Stimulated activated CD4-positive, alpha-beta T cell treated with anti-CD3 and anti-CD28 coated beads, Interleukin-12 subunit alpha, Interleukin-12 subunit beta, amount 100 ng/mL, for 4 hours (primary cell): Measurements from ENCODE around the gene B3GALT5.

Source experiments
- DNase-seq: peaks from one replicate; pipeline ENCODE4 v3.0.0-alpha.2; 2020

B3GALT5 gene

DNA sequence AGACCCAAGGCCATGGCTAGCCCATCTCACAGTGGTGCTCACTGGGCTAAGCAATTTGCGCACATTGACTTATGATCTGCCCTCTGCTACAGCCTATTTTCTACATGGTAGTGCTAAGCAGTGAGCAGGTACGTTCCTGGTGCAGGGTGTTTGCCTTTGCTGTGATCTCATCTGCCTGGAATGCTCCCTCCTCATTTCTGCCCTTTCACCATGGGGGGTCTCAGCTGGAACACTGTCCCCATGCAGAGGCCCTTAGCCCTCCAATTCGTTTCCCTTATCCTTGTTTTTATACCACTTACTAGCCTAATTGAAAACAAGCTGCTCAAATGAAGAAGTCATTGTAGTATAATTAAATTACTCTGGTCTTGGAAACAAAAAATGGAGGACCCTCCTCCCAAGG lies 2.0 kb upstream of the B3GALT5 start:
- DNase-seq, result no peak

DNA sequence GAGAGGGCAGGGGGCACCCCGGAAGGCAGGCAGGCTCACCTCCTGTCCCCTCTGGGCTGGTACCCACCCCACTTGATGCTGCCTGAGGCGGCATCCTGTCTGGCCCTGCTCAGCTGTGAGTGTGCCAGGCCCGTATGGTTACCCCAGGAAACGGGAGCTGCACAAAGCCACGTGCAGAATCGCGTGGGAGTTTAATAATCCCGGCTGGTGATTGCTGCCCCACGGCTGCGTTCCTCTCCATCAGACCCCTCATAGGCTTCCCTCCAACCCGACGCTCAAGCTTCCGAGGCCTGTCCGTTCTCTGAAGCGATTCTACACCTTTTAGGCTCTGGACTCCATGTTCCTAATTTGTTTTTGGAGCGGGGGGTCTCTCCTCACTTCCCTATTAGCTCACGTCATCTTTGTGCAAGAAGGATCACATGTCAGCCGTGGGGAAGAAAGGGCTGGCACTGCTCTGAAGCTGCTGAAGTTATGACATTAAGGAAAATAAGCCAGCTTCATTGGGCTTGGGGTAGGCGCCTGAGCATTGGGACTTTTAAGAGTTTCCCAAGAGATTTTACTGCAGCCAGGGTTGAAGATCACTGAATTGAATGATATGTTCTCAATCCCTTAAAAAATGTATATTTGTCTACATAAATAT lies 1.1 kb upstream of the B3GALT5 start:
- DNase-seq, result no peak

DNA sequence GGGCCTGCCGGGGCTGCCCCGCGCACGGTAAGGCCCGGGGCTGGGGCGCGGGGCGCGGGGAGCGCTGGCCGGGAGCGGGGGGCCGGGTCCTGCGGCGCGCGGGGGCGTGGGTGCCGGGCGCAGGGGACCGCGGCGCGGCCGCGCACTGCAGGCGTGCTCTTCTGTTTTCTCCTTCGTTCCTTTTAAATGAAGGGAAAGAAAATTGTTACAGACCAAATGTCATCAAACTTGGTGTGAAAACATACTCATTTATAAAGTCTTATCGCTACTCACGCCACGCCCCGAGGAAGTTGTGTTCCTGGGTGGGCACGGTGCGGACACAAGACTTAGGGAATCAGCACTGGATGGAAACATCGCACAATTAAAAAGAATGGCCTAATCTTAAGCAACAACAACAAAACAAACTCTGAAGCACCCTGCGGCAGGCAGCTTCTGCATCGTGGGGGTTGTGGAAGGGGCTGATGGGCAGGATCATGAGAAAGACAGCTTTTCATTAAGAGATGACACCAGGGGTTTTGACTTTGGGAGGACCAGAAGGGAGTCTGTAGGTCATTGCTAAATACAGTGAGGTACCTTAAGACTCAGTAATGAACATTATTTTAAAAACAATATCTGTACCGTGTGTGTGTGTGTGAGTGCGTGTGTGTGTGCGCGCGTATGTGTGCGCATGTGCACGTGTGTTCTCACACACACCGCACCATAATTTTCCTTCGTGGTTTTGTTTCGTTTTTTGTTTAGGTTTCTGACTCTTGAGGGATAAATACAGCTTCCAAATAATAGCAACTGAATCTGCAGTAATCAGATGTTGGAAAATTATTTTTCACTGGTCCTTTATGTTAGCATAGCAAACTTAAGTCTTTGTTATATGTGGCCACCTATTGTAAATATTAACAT lies 548 bp downstream of the B3GALT5 start:
- DNase-seq, result no peak

DNA sequence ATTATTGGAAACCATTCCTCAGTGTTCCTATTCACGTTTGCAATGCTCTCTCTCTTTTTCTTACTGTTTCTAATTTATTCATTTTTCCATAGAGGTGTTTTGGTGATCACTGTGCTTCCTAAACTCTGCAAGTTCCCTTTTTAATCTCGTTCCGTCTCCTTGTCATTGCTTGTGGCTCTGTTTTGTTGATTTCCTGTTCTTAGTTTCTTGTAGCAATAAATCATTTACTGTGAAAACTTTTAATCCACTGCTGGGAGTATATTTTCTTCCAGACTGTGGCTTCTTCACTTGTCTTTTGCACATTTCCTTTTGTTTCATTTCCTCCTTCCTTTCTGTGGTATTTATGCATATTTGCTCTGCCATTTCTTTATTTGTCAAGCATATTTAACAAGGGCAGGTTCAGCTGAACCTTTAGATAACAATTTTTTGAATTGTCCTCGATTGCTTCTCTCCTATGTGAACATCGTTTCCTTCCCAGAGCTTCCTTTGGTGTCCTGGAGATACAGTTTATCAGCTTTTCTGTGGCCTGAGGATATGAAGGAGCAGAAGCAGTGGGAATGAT lies 3.6 kb downstream of the B3GALT5 start:
- DNase-seq, result no peak

DNA sequence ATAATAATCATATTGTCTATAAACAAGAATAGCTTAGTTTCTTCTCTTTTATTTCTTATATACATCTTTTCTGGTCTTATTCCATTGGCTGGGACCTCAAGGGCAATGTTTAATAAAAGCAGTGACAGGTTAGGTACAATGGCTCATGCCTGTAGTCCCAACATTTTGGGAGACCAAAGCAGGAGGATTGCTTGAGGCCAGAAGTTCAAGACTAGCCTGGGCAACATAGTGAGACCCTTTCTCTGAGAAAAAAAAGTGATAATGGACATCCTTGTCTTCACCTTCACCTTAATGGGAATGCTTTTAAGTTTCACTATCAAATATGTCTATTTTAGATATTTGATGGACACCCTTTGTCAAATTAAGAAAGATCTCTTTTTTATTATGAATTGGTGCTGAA lies 8.1 kb downstream of the B3GALT5 start:
- no peak for DNase-seq

DNA sequence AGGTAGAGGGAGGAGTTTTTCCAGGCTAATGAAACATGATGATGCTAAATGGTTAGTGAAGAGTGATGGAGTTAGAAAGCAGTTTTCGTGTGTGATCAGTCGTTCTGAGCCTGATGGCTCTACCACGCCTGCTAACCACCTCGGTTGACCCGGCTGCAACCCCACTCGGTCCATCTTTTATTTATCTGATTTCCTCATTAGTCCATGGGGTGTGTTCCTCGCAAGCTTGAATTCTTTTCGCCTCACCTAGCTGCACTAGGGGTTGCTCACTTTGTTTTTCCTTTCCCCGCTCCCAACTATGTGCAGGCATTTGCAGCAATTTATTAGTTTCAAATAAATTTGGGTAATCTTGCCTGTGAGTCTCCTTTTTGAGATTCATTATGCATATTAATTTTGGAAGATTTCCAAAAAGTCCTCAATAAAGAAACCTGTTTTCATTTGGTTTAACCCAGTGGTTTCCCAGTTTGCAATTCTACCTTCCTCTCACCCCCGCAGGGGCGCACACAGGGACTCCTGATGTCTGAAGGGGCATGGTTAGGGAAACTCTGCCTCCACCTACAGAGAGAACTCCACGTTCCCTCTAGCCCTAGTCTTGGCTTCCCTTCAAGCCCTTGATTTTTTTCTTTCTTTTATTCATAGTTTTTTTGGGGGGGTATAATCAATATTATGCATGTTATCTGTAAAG lies 12.6 kb downstream of the B3GALT5 start:
- no peak for DNase-seq

DNA sequence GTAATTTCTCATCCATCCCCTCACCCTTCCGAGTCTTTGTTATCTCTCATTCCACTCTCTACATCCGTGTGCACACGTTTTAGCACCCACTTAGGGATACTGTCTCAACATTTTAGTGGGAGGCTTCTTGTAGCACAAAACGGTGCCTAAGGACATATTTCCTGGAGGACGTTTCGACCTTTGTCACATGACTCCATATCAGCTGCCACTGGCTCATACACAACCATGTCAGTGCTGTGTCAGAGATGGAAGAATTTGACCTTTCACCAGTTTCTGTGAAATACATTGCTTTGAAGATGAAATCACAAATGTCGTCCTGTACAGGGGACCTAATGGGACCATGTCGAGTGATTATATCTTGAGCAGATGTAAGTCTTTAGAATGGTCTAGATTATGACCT lies 15.6 kb downstream of the B3GALT5 start:
- no peak for DNase-seq

DNA sequence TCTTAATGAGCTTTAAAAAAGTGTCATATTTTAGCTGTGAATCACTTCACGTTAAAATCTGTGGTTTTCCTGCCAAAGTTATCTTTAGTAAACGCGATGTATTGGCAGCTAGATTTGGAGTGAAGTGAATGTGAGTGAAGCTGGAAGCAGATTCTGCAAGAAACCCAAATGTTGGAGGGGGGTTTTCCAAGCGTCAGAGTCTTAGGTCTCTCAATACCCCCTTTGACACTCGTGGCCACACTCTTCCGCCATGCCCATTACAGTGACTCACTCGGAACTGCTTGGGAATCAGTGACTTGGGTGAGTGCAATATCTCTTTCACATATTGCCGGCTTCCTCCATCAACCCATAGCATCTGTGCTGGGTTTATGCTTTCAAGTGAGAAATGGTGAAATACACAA lies 17.5 kb downstream of the B3GALT5 start:
- no peak for DNase-seq

DNA sequence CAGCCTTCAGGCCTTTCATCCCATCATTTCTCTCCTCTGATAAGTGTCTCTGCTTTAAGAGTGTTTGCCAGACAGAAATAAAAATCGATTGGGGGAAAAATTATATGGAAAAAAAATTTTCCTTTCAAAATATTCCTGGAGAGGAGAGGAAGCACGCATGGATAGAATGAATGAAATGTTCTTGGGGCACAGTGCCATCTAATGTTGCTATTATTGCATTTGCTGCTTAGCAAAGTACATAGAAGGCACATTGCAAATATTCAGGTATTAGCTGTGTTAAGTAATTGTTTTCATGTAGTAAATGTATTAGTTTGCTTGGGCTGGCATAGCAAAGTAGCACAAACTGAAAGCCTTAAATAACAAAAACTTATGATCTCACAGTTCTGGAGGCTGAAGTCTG lies 18.1 kb downstream of the B3GALT5 start:
- no peak for DNase-seq

DNA sequence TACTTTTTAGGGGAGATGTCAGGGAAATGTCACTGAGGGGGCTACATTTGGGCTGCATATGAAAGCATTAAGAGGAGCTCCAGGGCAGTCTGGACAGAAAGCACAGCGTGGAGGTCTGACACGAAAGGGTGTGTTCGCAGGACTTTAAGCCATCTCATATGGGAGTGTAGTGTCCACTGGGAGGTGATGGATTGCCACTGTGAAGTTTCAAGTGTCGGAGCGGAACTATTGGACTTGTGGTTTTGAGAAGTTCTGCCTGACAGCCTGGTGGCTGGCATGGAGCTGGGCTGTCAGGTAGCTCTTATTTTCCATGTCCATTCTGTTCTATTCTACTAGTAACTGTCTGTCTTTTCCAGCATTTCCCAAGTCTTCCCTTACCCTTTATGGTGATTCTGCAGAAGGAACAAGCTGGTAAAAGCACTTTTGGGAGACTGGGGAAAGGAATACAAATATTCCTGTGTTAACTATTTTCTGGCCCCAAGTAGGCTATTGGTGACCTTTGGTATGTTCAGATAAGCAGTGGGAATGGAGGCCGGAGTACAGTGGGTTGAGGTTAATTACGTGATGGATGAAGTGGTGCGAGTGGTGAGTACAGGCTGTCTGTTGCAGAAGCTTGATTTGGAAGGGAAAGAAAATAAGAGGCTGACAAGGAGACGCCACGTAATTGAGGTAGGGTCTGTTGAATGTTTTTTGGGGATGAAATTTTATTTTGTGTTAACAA lies 19.3 kb downstream of the B3GALT5 start:
- DNase-seq, result no peak

DNA sequence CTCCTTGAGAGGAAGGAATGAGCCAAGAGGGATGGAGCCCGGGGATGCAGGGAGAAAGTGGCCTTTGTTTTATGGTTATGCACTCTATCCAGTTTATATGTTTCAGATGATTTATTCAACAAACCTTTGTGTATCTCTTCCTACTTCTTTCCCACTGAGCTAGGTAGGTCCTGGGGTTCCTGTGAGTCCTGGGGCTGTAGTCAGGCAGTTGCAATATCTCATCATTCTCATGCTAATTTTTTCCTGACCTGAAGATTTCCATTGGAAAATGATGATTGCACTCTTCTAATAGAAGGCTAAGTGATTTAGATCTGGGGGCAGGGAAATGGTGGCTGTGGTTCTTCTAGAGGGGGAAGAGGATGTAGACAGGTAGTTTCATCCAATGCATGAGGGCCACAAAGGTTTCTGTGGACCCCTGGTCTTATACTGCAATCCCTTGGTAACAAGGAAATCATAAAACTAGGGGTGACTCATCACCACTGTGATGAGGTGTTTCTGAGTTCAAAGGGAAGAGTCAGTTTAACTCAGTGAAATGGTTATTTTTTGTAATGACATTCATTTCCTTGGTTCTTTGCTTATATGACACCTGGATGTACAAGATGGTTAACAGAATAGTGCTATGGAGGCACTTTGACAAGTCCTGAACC lies 20.2 kb downstream of the B3GALT5 start:
- DNase-seq, result no peak

DNA sequence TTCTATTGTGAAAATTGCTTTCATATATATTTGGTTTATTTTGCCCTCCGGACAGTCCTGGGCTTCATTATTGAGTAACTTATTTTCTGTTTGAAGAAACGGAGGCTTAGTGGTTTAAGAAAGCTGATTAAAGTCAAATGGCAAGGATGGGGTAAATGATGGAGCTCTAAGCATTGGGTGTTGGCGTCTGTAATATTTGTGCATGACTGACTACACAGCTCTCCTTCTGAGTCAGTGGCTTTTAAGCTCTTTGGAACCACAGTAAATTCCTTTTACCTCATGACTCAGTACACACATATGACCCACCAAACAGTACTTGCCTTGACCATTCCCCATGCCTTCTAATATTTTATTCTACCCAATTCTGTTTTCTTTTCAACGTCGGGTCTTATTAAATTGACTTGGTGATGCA lies 21.0 kb downstream of the B3GALT5 start:
- DNase-seq, result no peak

DNA sequence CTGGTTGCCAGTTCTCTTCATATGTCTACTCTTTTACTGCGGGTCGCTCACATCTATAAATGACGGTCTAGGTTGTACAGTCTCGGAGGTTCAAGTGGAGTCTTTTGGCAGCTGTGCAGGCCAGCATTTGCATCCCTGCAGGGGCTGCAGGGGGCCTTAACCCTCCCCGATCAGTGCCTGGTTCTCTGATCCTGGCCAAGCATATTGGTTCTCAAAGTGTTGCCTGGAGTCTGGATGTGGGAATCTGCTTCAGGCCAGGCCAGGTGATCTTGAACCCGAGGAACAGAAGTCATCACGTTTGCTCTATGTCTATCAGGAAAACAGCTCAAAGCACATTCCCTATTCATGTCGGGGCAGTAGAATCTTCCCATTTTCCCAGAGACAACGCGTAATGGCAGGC lies 21.8 kb downstream of the B3GALT5 start:
- DNase-seq, result no peak

DNA sequence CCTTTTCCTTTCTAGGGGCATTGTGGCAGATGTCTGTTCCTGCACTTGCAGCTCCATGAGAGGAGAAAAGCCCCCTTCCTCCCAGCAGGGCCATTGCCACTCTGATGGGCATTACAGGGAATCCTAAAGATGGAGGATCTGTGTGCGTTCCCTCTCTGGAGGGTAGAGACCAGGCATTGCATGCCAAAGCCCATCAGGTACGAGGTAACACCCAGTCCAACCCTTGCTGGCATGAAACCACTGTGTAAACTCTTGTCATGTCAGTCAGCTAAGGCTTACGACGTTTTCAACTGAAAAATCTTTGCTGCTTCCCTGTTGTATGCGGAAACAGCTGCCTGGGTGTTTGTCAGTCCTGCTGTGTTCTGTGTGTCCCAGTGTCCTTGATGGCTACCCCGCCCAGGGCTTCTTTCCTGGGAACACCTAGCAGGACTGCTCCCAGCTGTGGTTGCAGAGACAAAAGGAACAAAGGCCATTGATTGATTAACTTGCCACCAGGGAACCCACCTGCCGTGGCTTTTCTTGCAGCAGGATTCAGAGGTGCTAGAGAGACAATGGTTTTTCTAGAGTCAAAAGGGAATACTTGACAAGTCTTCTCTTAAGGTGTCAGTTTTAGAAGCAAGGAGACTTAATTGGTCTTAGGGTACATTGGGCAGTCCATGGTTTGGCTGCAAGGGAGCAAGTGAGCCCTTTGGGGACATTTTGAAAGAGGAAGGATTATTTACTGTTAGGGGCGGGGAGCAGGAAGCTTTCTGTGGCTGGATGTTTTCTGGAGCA lies 24.6 kb downstream of the B3GALT5 start:
- no peak for DNase-seq

DNA sequence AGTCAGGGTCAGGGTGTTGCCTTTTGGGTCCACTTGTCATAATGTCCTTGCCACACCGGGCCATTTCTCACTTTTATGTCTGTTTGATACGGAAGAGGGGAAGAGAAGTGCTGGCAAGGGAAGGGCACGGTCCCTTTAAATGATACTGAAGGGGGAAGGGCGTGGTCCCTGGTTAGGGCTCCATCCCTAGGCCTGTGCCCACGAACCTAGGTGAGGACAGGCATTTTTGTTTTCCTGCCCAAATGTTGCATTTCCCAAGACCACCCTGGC lies 25.2 kb downstream of the B3GALT5 start:
- no peak for DNase-seq

DNA sequence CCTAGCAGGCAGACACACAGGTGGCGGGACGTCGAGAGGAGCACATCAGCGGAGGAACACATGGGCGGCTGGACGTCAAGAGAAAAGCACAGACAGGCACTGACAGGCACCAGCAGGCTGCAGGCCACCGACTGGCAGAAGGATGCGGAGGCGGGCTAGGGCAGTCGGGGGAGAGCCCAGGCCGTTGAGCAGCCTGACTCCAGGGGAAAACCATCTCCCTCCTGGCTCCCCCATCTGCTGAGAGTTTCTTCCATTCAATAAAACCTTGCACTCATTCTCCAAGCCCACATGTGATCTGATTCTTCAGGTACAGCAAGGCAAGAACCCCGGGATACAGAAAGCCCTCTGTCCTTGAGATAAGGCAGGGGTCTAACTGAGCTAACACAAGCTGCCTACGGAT lies 25.5 kb downstream of the B3GALT5 start:
- no peak for DNase-seq

DNA sequence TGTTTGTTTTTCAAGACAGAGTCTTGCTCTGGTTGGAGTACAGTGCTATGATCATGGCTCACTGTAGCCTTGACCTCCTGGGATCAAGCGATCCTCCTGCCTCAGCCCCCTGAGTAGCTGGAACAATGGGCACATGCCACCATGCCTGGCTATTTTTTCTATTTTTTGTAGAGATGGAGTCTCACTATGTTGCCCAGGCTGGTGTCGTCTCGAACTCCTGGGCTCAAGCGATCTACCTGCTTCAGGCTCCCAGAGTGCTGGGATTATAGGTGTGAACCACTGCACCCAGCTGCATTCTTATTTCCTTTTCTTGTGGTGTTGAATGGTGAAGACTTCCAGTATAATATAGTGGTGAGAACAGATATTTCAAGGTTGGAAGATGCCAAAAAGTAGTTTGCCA lies 28.0 kb downstream of the B3GALT5 start:
- DNase-seq, result no peak

DNA sequence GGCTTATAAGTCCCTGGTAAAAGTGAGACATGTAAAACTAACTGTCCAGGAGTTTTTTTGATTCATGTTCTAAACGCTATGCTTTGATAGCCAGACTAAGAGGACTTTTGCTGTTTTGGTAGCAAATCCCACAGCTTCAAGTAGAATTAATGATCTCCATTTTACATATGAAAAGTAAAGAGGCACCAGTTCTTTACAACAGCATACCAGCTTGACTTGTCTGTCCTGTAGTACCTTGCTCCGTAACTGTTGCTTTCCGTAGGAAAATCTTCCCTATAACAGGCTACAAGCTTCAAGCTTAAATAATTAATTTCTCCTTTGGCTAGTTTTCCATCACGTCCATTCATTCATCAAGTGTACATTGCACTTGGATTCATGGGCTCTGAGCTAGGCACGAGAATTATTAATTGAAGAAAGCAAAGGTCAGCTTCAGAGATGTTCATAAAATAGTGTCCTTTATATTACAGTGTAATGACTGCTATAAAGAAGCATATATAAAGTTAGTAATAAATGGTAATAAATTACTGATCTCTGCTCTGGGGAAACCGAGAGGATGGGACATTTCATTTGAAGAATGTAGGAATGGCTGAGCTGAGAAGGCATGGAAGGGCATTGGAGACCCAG lies 29.2 kb downstream of the B3GALT5 start:
- no peak for DNase-seq

DNA sequence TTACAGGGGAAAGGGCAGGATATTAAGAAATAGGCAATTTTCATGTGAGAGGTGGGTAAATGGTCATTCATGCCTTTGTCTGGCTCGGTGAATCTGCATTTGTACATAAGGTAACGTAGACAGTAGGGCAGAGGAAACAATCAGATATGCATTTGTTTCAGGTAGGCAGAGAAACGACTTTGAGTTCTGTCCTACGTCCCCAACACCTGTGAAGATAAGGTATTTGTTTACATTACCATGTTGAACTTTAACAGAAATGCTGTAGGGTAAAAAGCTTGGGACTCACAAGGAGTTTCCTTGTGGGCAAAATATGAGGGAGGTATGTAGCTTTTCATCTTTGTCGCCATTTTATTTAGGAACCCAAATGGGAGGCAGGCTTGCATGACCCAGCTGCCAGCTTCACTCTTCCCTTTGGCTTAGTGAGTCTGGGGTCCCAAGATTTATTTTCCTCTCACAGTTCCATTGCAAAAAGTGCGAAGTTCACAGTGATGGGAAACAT lies 31.4 kb downstream of the B3GALT5 start:
- DNase-seq, result no peak

DNA sequence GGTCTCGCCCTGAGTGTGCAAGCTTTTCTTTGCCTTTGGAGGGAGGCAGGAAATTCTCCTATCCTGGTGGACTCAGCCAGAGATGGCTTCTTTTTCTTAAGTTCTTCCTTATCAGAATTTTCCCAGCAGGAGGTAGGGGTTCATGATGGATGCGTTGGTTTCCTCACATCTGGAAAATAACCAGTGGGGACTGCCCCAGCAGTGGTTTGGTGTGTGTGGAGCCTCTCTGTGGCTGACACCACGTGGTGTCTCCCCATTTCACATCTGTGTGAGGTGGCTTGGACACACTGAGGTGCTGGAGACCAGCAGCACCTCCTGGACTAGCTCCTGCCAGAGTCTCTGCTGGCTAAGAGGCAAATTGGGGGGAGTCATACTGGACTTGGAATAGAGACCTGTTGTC lies 32.6 kb downstream of the B3GALT5 start:
- DNase-seq, result no peak

DNA sequence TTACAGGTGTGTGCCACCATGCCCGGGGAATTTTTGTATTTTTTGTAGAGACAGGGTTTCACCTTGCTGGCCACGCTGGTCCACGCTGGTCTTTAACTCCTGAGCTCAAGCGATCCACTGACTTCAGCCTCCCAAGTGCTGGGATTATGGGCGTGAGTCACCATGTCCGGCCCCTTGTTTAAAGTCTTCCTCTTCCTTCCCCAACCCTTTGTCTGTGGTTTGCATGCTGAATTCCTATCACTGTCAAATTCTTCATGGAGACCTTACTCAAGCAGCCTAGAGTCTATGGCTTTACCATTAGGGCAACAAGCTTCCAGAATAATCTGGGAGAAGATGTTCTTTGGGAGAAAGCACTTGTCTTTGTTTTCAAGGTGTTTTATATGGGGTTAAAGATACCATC lies 34.7 kb downstream of the B3GALT5 start:
- no peak for DNase-seq
